Amniotic epithelial cell (primary cell): ENCODE results near the gene SH2B2.
"Not testable (repeated sequence)": the region's sequence is repeated elsewhere in the genome, so short reads cannot be mapped to it uniquely, and the experiment has no call there.

Experiments
- DNase-seq: peaks from one replicate; pipeline ENCODE4 v3.0.0-alpha.2; 2010; ENCODE audit warnings: low read depth

The SH2B2 gene

DNA sequence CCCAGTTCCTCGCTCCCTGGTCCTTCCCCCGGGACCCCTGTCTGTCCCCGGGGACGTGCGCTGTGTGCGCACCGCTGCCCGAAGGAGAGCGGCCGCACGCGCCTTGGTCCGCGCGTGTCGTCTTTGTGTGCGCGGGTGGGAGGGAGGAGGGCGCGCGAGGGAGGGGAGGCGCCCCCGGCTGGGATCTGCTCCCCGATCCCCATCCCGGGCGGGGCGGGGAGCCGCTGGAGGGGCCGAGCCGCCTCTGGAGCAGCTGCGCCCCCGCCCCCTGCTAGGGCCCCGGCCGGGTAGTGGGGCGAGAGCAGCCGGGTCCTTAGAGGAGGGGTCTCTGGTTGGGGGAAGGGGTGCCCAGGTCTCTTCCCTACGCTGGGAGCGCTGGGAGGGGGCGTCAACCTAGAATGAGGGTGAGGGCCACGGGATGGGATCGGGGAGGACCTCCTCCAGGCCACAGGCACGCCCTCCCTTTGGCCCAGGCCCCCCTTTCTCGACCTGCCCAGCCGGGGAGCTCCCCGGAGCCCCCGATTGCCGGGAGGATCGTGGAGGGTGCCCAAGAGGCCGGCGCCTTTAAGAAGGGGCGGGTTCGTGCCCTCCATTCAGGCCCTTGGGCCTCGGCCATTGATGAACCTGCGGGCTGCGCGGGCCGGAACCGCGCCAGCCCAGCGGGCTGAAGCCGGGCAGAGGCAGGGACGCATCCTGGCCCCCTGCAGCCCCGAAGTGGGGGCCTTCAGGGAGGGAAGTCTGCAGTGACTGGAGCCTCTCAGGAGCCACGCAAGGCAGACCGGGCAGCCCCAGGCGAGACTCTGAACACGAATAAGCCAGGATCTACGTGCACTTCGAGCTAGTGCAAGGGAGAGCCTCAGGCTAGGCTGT lies 678 bp downstream of the SH2B2 start:
- no peak for DNase-seq

DNA sequence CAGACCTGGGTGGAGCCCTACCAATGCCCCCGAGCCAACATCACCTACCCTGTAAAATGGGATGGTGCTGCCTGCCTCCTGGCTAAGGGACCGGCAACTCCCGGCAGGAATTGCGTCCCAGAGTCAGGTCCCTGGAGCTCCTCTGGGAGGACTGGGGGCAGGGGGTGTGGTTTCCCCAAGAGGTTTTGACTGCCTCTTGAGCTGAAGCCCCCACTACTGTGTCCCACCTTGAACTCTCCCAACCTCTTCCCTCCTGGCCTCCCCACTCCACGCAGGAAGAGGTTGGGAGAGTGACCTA lies 1.3 kb downstream of the SH2B2 start:
- no peak for DNase-seq

DNA sequence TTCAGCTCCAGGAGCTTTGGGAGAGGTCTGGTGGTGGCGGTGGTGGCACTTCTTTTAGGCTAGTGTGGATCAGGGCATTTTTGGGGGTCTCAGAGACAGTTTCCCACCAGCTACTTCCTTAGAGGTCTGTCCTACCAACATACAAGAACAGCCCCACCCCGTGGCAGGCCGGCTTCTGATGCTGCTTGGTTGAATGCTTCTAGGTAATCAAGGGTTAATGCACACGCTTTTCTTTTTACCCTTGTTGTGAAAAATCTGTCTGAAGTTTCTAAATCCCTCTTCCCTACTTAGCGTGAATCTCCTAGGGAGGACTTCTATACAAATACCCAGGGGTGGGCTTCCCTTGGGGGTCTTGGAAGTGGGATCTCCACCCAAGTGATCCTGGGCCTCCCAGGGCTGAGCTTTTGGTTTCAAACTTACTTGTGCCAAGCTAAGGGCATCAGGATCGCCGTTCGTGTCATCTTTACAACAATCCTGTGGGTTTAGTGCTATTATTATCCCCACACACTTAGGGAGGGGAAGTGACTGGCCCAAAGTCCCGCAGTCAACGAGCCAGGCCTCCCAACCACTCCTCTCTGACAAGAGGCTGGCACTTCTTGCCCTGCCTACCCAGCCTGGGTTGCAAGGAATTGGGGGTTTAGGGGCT lies 1.7 kb downstream of the SH2B2 start:
- DNase-seq: no peak

DNA sequence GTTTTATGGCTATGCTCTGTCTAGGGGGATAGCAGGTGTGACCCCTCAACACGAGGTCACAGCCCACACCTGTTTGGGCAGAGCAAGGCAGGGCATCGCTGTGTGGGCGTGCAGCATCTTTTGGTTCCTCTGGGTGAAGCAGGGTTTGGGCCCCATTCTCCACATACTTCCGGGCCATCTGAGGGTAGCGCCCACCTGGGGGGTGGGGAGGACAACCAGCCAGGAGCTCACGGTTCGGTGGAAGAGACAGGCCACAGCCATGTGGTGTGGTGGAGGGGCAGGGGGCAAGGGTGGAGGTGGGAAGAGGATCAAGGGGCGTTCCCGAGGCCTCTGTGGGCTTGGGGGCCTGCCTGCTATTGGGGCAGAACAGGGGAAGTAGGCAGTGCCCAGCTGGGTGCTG lies 2.4 kb downstream of the SH2B2 start:
- DNase-seq: no peak

DNA sequence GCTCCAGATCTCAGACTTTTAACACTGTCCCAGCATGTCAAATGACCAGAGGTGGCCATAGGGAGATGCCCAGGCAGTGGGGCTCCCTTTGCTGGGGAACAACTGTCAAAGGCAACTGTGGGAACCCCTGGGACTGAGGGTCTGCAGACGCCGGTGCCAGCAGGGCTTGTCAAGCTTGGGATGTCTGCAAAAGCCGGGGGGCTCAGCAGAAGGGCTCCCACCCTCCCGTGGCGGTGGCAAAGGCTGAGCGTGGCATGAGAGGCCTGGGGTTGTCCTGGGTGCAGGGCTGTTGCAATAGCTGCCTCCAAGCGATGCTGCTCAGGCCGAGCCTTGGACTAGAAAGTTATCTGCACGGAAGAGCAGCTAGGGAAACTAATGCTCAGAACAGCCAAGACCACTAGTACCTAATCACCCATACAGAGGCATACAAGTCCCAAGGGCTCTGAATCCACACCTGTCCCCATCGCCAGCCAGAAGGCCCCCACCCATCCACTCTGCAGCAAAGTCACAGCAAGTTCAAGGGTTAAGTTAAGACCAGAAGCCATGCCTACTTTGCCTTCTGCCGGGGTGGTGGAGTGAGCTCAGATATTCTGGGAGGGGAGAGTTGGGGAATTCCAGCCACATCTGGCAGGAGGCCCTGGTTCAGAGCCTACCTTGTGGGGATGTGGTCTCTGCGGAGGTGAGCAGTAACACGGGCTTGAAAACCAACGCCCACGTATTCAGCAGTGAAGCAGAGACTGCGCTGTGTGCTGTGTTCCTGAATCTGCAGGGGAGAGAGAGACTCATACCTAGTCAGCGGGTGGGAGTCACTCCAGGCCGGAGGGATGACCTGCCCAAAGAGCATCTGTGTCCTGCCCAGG lies 4.6 kb downstream of the SH2B2 start:
- no peak for DNase-seq

DNA sequence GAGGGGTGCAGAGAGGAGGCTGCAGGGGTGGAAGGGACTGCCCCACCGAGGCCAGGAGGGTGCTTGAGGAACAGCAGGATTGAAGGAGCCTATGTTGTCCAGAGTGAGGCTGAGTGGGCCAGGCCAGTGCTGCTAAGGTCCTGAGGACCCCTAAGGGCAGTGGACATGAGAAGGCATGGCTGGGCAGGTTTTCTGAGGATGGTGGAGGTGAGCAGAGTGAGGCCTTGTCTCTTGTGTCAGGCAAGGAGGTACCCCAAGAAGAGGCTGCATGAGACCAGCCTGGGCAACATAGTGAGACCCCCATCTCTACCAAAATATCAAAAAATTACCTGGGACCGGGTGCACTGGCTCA lies 5.2 kb downstream of the SH2B2 start:
- DNase-seq: no peak

DNA sequence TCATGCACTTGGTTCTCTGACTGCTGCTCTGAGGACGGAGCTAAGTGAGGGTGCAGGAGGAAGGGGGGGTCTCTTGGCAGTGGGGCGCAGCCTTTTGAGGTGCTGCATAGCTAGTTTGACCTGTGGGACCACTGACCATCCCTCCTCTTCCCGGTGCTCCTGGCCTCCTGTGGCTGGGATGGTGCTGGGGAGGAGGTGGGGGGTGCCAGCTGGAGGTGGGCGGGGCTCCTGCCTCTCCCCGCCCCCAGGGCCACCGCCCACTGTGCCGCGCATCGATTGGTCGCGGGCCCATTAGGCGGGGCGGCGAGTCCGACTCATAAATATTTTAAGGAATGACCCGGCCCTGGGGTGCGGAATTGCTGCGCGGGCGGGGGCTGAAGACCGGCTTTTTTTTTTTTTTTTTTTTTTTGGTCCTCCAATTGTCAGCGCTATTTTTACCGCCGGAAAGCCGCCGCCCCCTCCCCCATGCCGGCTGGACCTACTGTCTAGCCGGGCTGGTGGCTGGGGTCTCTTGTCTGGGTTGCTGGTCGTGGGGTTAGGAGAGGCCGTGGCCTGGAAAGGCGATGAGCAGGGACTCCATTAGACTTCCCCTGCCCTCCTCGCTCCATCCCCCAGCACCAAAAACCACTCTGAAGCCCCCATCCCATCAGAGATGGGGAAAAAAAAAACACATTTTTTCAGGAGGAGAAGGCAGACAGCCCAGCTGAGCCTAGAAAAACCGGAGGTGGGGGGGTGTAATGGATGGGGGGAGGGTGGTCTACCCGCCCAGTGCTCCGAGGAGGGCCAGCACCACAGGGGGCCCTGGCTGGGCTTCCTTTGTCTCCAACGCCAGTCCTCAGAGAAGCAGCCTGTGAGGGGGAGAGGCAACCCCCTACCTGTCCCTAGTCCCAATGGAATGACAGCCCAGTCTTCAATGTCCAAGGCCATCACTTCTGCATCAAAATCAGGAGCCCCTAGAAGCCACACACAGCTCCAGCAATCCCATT lies 6.4 kb downstream of the SH2B2 start:
- no peak for DNase-seq

DNA sequence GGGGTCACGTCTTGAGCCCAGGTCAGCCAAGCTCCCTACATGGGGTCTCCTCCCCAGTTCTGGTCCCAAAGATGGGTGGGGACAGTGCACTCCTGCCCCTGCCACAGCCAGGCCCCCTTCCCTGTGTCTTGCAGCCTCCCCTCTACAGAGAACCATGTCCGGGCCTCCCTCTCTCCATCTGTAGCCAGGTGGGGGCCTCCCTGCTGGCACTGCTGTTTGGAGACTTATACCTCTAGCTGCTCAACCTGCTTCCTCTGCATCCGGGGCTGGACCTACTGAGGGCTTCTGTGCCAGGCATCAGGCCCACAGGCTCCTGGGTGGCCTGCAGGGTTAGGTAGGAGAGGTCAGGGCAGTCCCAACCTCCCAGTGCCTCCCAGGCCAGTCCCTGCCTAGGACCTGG lies 7.9 kb downstream of the SH2B2 start:
- no peak for DNase-seq

DNA sequence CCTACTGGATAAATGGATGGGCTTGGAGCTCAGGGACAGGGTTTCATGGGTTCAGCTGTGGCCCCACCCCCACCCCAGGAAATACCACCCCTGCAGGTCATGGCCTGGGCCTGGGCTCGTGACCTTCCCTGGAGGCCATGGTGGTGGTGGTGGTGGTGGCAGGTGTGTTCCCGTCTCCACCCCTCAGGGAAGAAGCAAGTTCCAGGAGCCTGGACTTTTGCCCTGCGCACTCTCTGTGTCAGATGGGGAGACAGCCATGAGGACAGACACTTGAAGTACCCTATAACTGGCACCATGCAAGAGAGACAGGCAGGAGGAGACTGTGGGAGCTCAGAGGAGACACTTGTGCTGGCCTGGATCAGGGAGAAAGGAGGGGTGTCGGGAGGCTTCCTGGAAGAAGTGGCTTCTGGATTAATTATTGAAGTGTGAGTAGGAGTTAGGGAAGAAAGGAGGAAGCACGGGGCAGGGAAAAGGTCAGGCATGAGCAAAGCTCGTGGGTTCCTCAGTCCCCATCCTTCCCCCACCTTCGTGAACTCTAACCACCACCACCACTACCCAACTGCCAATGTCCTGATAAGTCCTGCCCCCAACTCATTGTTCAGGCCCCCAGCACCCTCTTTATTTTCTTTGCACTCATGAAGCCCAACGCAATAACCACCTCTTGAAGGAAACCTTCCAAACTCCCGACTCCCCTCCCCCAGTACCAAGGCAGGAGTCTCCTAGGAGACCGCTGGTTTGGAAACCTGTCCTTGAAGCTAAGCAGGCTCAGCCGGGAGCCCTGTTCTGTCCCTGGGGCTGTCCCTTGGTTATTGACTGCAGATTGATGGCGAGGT lies 8.9 kb downstream of the SH2B2 start:
- no peak for DNase-seq

DNA sequence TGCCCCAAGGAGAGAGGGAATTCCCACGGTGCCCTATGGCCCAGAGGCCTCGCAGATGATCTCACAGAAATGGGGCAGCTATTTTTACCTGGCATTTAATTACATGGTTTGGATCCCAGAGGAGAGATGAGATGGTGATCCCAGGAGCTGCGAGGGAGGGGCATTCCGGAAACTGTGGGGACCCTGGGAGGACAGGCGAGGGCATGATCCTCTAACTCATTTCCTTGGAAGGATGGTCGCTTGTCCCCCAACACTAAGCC lies 9.4 kb downstream of the SH2B2 start:
- no peak for DNase-seq

DNA sequence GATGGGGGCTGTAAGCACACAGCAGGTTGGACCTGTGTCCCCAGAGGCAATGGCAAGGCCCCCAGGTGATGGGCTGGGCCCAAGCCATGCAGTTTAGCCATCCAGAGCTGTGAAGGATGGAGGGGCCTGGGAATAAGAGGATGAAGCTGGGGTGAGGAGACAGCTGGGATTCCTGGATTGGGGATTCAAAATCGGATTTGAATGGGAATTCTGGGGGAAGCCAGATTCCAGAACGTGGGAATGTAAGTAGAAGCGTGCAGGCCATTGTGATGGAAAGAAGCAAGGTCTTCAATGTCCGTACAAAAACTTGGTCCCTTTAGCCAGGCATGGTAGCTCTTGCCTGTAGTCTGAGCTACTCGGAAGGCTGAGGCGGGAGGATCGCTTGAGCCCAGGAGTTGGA lies 9.8 kb downstream of the SH2B2 start:
- no peak for DNase-seq

DNA sequence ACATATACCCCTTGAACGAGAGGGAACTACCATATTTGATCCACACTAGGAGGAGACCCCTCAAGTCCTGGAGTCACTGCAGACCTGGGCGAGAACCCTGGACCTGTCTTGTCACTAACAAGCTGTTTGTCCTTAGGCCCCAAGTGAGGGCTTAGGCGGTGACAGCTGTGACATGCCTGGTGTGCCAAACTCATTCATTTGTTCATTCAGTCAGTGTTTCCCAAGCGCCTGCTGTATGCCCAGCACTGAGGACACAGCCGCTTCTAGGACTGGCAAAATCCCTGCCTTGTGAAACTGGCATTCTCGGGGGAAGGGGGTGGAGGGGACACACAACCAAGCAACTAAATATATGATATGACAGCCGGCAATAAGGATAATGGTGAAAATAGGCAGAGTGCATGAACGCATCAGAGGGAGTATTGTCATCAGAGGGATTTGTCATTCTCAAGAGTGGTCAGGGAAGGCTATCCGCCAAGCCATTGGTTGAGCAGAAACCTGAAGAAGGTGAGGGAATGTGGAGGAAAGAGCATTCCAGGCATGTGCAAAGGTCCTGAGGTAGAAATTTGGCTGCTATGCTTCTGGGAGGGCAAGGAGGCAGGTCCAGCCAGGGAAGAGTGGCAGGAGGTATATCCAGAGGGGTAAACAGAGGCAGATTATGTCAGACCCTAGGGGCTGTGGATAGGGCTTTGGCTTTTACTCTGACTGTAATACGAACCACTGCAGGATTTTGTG lies 11.0 kb downstream of the SH2B2 start:
- DNase-seq: no peak

DNA sequence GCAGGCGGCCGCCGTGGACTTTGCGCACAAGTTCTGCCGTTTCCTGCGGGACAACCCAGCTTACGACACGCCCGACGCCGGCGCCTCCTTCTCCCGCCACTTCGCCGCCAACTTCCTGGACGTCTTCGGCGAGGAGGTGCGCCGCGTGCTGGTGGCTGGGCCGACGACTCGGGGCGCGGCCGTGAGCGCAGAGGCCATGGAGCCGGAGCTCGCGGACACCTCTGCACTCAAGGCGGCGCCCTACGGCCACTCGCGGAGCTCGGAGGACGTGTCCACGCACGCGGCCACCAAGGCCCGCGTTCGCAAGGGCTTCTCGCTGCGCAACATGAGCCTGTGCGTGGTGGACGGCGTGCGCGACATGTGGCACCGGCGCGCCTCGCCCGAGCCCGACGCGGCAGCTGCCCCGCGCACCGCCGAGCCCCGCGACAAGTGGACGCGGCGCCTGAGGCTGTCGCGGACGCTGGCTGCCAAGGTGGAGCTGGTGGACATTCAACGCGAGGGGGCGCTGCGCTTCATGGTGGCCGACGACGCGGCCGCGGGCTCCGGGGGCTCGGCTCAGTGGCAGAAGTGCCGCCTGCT lies 14.1 kb downstream of the SH2B2 start:
- DNase-seq: no peak

DNA sequence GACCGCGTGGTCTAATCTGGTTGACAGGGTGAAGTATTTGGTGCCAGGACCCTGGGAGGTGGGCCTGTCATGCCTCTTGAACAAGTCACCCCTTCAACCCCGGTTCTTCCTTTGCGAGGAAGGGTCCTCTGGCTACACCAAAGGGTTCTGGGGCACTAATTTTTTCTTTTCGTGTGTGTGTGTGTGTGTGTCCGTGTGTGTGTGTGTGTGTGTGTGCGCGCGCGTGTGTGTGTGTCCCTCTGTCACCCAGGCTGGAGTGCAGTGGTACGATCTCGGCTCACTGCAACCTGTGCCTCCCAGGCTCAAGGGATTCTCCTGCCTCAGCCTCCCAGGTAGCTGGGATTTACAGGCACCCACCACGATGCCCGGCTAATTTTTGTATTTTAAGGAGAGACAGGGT lies 14.7 kb downstream of the SH2B2 start:
- not testable (repeated sequence) for DNase-seq

DNA sequence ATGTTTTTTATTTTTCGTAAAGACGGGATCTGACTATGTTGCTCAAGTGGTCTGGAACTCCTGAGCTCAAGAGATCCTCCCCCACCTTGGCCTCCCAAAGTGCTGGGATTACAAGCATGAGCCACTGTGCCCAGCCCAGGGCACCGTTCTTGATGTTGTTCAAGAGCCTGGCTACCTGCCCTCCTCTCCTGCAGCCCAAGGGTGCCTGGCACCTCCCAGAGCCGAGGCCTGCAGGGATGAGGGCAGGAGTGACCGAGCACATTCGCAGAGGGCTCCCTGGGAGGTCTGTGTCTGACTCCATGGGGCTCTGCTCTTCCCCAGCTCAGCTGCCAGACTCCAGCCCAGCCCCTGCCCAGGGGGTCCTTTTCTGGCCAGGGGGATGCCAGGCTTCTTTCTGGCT lies 15.4 kb downstream of the SH2B2 start:
- no peak for DNase-seq

DNA sequence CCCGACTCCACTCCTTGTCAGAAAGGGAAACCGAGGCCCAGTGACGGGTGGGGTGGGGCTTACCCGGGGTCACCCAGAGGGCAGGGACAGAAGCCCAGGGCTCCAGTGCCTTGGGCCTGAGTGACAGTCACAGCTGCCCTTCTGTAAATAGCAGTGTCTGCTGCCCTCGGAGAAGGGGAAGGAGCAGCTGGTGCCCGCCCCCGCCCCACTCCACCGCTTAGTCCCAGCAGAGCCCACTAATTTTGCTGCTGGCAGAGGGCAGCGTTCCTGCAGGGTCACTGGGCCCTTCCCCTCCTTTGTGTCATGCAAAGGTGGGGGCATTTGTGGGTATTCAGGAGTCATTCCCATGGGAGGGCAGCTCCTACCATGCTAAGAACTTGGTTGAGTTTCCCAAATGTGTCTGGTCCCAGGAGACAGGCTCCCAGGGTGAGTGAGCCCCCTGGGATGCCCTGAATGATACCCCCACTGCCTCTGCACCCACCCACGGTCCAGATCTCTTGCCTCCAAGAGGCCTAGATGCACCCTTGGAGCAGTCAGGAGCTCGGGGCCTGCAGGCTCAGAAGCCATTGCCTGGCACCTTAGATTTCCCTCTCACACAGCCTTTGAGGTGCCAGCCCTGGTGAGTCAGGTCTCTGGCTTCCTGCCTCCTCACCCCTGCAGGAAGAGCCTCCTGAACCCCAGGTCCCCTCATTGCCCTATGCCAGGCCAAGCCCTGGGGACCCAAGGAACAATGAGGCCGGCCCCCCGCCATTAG lies 17.2 kb downstream of the SH2B2 start:
- DNase-seq: no peak

DNA sequence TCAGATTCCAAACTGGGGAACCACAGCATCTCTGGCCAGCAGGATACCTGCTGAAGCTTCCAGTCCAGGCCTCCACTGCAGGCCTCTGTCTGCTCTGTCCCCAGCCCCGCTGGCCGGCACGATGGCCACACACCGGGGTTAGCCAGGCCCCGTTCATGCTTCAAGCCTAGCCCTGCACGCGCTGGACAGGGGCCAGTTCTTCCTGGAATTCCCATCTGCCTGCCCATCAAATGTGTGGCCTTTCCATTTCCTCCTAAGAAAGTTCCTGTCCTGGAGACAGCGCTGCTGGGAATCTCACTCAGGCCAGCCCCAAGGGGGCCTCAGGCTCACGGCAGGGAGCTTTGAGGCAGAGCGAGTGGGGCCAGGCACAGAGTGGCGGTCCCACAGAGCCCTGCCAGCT lies 18.0 kb downstream of the SH2B2 start:
- DNase-seq: no peak

DNA sequence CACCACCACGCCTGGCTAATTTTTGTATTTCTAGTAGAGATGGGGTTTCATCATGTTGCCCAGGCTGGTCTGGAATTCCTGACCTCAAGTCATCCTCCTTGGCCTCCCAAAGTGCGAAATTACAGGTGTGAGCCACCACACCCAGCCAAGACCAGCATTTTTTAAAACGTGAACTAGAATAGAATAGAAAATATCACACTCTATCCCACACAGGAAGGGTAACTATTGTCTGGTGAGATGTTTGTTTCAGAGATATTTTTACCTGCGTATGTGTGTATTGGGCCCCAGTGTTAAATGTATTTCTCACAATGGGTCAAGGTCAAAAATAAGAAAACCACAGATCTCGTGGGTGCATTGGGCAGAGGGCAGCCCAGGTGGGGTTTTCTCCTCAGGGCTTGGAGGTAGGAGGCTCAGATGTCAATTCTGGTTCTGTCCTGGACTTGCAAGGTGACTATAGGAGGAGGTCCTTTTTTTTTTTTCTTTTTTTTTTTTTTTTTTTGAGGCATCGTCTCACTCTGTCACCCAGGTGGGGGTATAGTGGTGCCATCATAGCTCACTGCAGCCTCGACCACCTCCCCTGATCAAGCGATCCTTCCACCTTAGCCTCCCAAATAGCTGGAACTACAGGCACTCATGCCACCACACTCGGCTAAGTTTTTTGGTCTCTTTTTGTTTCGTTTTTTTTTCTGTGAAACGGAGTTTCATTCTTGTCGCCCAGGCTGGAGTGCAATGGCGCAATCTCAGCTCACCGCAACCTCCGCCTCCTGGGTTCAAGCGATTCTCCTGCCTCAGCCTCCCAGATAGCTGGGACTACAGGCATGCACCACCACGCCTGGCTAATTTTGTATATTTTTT lies 19.0 kb downstream of the SH2B2 start:
- no peak for DNase-seq
